Tibial nerve (tissue), 3 donors: Measurements from ENCODE around the gene BRPF1.

ENCODE experiments used
- POLR2A ChIP-seq, 2 donors: fragments of 450-650 bp; IDR thresholded peaks; one replicate each; pipeline ENCODE4 v1.6.1; 2017; ENCODE audit warnings: antibody characterized with exemption in 2 of 2, mild to moderate bottlenecking in 2 of 2, moderate library complexity in 2 of 2
- TF ChIP-seq, protein P1 (sequence below), 5 experiments: fragments of 200-600 bp in 3 of 5; fragments of 450-650 bp in 2 of 5; sonication (generic) in 3 of 5; IDR thresholded peaks; one replicate each; pipeline ENCODE4 v1.5.1; 2016 to 2019; ENCODE audit warnings: antibody characterized with exemption in 5 of 5, mild to moderate bottlenecking in 3 of 5, moderate library complexity in 2 of 5

DNA sequence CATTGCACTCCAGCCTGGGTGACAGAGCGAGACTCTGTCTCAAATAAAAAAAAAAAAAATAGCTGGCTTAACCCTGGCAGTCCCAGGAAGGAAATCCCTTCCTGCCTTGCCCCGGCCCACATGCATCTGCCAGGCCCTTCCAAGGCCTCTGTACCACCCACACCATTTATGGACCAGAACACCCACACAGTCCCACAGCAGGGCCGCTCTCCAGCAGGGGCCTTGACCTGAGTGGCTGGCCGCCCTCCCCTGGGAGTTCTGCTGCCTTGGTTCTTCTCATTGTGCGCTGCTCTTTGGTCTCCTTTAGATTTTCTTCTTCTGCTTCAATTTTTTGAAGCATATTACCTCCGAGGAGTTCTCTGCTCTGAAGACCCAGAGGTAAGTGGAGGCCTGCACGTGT is 44.0 kb upstream of the BRPF1 start:
- TF ChIP-seq POLR2A (IDR thresholded peaks at IDR 0.05): no peak
- TF ChIP-seq, protein P1, sequence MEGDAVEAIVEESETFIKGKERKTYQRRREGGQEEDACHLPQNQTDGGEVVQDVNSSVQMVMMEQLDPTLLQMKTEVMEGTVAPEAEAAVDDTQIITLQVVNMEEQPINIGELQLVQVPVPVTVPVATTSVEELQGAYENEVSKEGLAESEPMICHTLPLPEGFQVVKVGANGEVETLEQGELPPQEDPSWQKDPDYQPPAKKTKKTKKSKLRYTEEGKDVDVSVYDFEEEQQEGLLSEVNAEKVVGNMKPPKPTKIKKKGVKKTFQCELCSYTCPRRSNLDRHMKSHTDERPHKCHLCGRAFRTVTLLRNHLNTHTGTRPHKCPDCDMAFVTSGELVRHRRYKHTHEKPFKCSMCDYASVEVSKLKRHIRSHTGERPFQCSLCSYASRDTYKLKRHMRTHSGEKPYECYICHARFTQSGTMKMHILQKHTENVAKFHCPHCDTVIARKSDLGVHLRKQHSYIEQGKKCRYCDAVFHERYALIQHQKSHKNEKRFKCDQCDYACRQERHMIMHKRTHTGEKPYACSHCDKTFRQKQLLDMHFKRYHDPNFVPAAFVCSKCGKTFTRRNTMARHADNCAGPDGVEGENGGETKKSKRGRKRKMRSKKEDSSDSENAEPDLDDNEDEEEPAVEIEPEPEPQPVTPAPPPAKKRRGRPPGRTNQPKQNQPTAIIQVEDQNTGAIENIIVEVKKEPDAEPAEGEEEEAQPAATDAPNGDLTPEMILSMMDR (IDR thresholded peaks at IDR 0.05): no peak
